Endodermal cell (in vitro differentiated cells): ENCODE measurements around the gene SELENOO. TPM values are rescaled to one million over a fixed set of nuclear protein-coding genes. Genes with fewer than 3 reads are reported as not detected.
A peak's percentile ranks its signal among the peaks of the same experiment; 100 is the strongest.

Experiments used
- DNase-seq: peaks from one replicate; pipeline ENCODE4 v3.0.0-alpha.2; 2017
- H3K27ac ChIP-seq: 2 replicates; pipeline ENCODE4 v1.5.1; 2013; ENCODE audit warnings: mild to moderate bottlenecking, low read depth, low read length, moderate library complexity
- H3K27me3 ChIP-seq: 2 replicates; pipeline ENCODE4 v1.6.1; 2013; ENCODE audit warnings: mild to moderate bottlenecking, low read length, moderate library complexity; ENCODE audit not compliant: insufficient read depth, control insufficient read depth, poor library complexity, severe bottlenecking
- H3K36me3 ChIP-seq: 2 replicates; pipeline ENCODE4 v1.7.0; 2013; ENCODE audit warnings: mild to moderate bottlenecking, low read length, moderate library complexity; ENCODE audit not compliant: control insufficient read depth, insufficient read depth
- H3K4me1 ChIP-seq: one replicate; pipeline ENCODE4 v1.7.0; 2013; ENCODE audit warnings: low read length; ENCODE audit not compliant: control insufficient read depth, insufficient read depth
- H3K4me3 ChIP-seq: 2 replicates; pipeline ENCODE4 v1.5.1; 2013; ENCODE audit warnings: mild to moderate bottlenecking, low read length, moderate library complexity
- H3K9ac ChIP-seq: 2 replicates; pipeline ENCODE4 v1.6.1; 2013; ENCODE audit warnings: mild to moderate bottlenecking, low read length, moderate library complexity; ENCODE audit not compliant: poor library complexity, severe bottlenecking; ENCODE audit errors: extremely low read depth
- H3K9me3 ChIP-seq: 2 replicates; pipeline ENCODE4 v1.6.1; 2013; ENCODE audit warnings: mild to moderate bottlenecking, low read length, moderate library complexity; ENCODE audit not compliant: control insufficient read depth
- H3K27ac Mint-ChIP-seq: 2 replicates; pipeline ENCODE4 v1.8.0; 2020; ENCODE audit warnings: mixed read lengths
- H3K27me3 Mint-ChIP-seq: 2 replicates; pipeline ENCODE4 v1.8.0; 2021; ENCODE audit warnings: mild to moderate bottlenecking, mixed read lengths; ENCODE audit not compliant: insufficient read depth
- H3K36me3 Mint-ChIP-seq: 2 replicates; pipeline ENCODE4 v1.8.0; 2020; ENCODE audit warnings: low read depth, mixed read lengths
- H3K4me1 Mint-ChIP-seq: 2 replicates; pipeline ENCODE4 v1.8.0; 2020; ENCODE audit warnings: mixed read lengths
- H3K4me3 Mint-ChIP-seq: 2 replicates; pipeline ENCODE4 v1.8.0; 2020; ENCODE audit warnings: mild to moderate bottlenecking, moderate library complexity, mixed read lengths
- H3K9me3 Mint-ChIP-seq: 2 replicates; pipeline ENCODE4 v1.8.0; 2020; ENCODE audit warnings: mild to moderate bottlenecking, mixed read lengths
- WGBS, 2 experiments: methylation state at CpG; one replicate each; pipeline versions ENCODE4 v1.1.5 to v1.1.7; 2013; ENCODE audit warnings: missing lambda C conversion rate in 2 of 2, mixed read lengths in 1 of 2; ENCODE audit not compliant: insufficient coverage in 1 of 2, insufficient read length in 1 of 2; 5-methylcytosine and 5-hydroxymethylcytosine counted together
- total RNA-seq, 2 donors: library from RNA; stranded (reverse); fragmentation: NEBNext Ultra II Directional in 1 of 2; extraction: Animal tissue kit (Norgen Biotek cat#: 25700) in 1 of 2; gene quantifications; 2 replicates in 1 of 2; 3 replicates in 1 of 2; pipeline ENCODE4 v1.2.1, GENCODE V29; 2021
- TF ChIP-seq, protein P1 (sequence below): fragments of 200-600 bp; sonication (generic); conservative IDR thresholded peaks from 2 replicates; pipeline ENCODE4 v1.5.0; 2021; ENCODE audit warnings: antibody characterized with exemption, mild to moderate bottlenecking

Gene SELENOO
- total RNA-seq, 2 donors from 2014 or later = 22.2 to 22.9 TPM

DNA sequence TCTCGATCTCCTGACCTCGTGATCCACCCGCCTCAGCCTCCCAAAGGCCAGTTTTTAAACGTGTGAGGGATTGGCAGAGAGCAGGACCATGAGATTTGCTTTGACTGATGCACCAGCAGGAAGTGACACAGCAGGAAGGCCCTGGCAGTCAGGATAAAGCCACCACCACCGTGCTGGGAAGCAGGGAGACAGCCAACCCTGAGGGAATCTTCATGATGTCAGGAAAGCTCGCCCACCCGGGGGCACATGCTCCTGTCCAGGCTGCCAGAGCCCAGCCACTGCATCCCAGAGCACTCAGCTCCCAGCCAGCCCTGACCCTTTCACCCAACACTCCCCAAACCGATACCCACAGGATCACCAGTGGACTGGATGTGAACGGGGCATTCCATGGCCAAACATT lies 37.9 kb downstream of the SELENOO start:
- Mint-ChIP-seq H3K9me3 (peaks cover 8% of the 10 kb centered on the region), H3K4me3 (no peak overlapping the region), H3K27ac (no peak overlapping the region), H3K36me3 (peaks cover 30% of the 10 kb centered on the region), H3K4me1 (peaks cover 15% of the 10 kb centered on the region), H3K27me3 (no peaks in the 10 kb centered on the region)
- no peak for DNase-seq
- Histone ChIP-seq H3K4me1 (no peaks in the 10 kb centered on the region), H3K36me3 (no peaks in the 10 kb centered on the region), H3K27ac (no peak overlapping the region), H3K27me3 (no peaks in the 10 kb centered on the region), H3K9me3 (no peaks in the 10 kb centered on the region), H3K4me3 (no peak overlapping the region), H3K9ac (no peak overlapping the region)
- TF ChIP-seq, protein P1, sequence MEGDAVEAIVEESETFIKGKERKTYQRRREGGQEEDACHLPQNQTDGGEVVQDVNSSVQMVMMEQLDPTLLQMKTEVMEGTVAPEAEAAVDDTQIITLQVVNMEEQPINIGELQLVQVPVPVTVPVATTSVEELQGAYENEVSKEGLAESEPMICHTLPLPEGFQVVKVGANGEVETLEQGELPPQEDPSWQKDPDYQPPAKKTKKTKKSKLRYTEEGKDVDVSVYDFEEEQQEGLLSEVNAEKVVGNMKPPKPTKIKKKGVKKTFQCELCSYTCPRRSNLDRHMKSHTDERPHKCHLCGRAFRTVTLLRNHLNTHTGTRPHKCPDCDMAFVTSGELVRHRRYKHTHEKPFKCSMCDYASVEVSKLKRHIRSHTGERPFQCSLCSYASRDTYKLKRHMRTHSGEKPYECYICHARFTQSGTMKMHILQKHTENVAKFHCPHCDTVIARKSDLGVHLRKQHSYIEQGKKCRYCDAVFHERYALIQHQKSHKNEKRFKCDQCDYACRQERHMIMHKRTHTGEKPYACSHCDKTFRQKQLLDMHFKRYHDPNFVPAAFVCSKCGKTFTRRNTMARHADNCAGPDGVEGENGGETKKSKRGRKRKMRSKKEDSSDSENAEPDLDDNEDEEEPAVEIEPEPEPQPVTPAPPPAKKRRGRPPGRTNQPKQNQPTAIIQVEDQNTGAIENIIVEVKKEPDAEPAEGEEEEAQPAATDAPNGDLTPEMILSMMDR = no peak
- 87 to 89% methylated on average over 4 to 9 of the region's 9 CpGs for WGBS, 2 experiments

DNA sequence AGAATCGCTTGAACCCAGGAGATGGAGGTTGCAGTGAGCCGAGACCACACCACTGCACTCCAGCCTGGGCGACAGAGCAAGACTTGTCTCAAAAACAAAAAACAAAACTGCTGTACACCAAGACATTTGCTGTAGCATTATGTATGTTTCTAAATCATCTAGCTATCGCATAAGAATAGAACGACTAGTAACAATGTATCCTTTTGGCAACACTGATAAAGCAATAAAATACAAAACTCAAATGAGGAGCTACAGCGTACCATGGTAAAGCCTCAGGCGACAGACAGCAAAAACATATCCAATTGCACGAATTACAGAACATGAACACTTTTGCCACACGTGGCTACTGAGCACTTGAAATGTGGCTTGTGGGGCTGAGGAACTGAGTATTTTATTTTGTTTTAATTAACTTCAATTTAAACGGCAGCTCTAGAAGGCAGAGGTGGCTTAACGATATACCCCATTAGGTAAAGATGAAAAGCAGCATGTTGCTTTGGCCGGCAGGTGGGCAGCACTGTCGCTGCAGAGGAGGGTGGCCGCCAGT lies 41.7 kb downstream of the SELENOO start:
- peak overlapping the region; percentile 91 for H3K4me3 ChIP-seq
- no peak overlapping the region for H3K9ac ChIP-seq
- peaks cover 20% of the 10 kb centered on the region for H3K4me1 Mint-ChIP-seq
- no peaks in the 10 kb centered on the region for H3K27me3 Mint-ChIP-seq
- no peak for DNase-seq
- peaks cover 18% of the 10 kb centered on the region for H3K36me3 ChIP-seq
- H3K9me3 Mint-ChIP-seq = no peaks in the 10 kb centered on the region
- no peaks in the 10 kb centered on the region for H3K9me3 ChIP-seq
- no peak overlapping the region for H3K27ac Mint-ChIP-seq
- H3K4me1 ChIP-seq = peaks cover 3% of the 10 kb centered on the region
- peaks cover 16% of the 10 kb centered on the region for H3K36me3 Mint-ChIP-seq
- H3K4me3 Mint-ChIP-seq = peak overlapping the region; percentile 90
- H3K27ac ChIP-seq = no peak overlapping the region
- 92 to 97% methylated on average over 11 to 14 of the region's 14 CpGs for WGBS, 2 experiments
- TF ChIP-seq, protein P1 = no peak
- no peaks in the 10 kb centered on the region for H3K27me3 ChIP-seq

GRCh38 chr22:50243685-50244419 lies 43.0 kb downstream of the SELENOO start:
- Histone ChIP-seq H3K27ac (no peak overlapping the region), H3K27me3 (no peaks in the 10 kb centered on the region), H3K36me3 (peaks cover 25% of the 10 kb centered on the region), H3K9ac (peak overlapping the region; percentile 88), H3K4me3 (peak overlapping the region; percentile 91), H3K4me1 (peaks cover 3% of the 10 kb centered on the region), H3K9me3 (no peaks in the 10 kb centered on the region)
- Mint-ChIP-seq H3K9me3 (no peaks in the 10 kb centered on the region), H3K36me3 (peaks cover 18% of the 10 kb centered on the region), H3K27ac (peak overlapping the region; percentile 97), H3K4me3 (peak overlapping the region; percentile 90), H3K4me1 (peaks cover 20% of the 10 kb centered on the region), H3K27me3 (no peaks in the 10 kb centered on the region)
- no peak for DNase-seq
- WGBS, 2 experiments = 60 to 69% methylated on average over 16 to 27 of the region's 27 CpGs
- TF ChIP-seq, protein P1 = no peak
